HepG2 (cell line): Measurements from ENCODE around the gene CREB1. TPM values are rescaled to one million over a fixed set of nuclear protein-coding genes. Genes with fewer than 3 reads are reported as not detected.

ENCODE experiments used
- ATAC-seq: fragments of 200-7000 bp; cut with Tn5 transposase; 3 replicates; pipeline ENCODE4 v1.9.1; 2020; ENCODE audit warnings: mild to moderate bottlenecking, moderate library complexity
- BruUV-seq: library from RNA; stranded (reverse); fragments of 400-500 nt; replicated peaks from 2 replicates; lab custom pipeline; 2021; lab: Mats Ljungman, UMichigan
- CTCF ChIA-PET: fragments of 300-600 bp; formaldehyde crosslinking; extraction: SDS; loops from one replicate; lab custom pipeline; 2021; ENCODE audit warnings: low total read pairs, inconsistent platforms, low intra/inter-chr PET ratio; lab: Yijun Ruan, JAX
- POLR2A ChIA-PET: fragments of 350-600 bp; sonication (Branson Sonifier 250); formaldehyde crosslinking; loops from one replicate; lab custom pipeline; 2020; ENCODE audit warnings: antibody characterized with exemption, inconsistent platforms; lab: Yijun Ruan, JAX
- DNase-seq: peaks from one replicate; pipeline ENCODE4 v3.0.0-alpha.2; 2015; ENCODE audit warnings: low spot score
- FAIRE-seq: peaks from 3 replicates; lab custom pipeline; 2011; peaks lifted over from hg19 to GRCh38; lab: Jason Lieb, UNC
- H2AFZ ChIP-seq: one replicate; pipeline ENCODE4 v1.6.1; 2011; ENCODE audit warnings: low read length, inconsistent platforms
- H3K27ac ChIP-seq: fragments of 300-600 bp; 3 replicates; pipeline ENCODE4 v1.8.0; 2011; ENCODE audit warnings: mixed run types, mild to moderate bottlenecking, mixed read lengths, low read length, inconsistent platforms; ENCODE audit not compliant: insufficient read depth; ENCODE audit errors: extremely low read length
- H3K27me3 ChIP-seq, 2 experiments: fragments of 200-600 bp in 1 of 2; 2 replicates in 1 of 2; 3 replicates in 1 of 2; pipeline versions ENCODE4 v1.6.0 to v1.8.0; 2011; ENCODE audit warnings: low read length in 2 of 2, mild to moderate bottlenecking in 2 of 2, moderate library complexity in 2 of 2, inconsistent platforms in 1 of 2; ENCODE audit not compliant: insufficient read depth in 2 of 2, control insufficient read depth in 1 of 2
- H3K36me3 ChIP-seq, 2 experiments: fragments of 200-600 bp in 1 of 2; replicated peaks in 1 of 2; 2 replicates in 1 of 2; 3 replicates in 1 of 2; pipeline versions ENCODE4 v1.5.1 to v1.8.0; 2011; ENCODE audit warnings: low read length in 2 of 2, inconsistent platforms in 1 of 2; ENCODE audit not compliant: insufficient read depth in 2 of 2, control insufficient read depth in 1 of 2
- H3K4me1 ChIP-seq: 2 replicates; pipeline ENCODE4 v1.5.1; 2012; ENCODE audit warnings: low read length, inconsistent platforms; ENCODE audit not compliant: insufficient read depth
- H3K4me2 ChIP-seq: 2 replicates; pipeline ENCODE4 v1.6.0; 2011; ENCODE audit warnings: low read depth, low read length, inconsistent platforms
- H3K4me3 ChIP-seq, 3 experiments: fragments of 200-600 bp in 1 of 3; sonication (generic), shearing (Covaris generic) in 1 of 3; replicated peaks in 1 of 3; 2 replicates each; pipeline ENCODE4 v1.5.1; 2011 to 2016; ENCODE audit warnings: low read length in 3 of 3, inconsistent platforms in 2 of 3, low read depth in 2 of 3, mild to moderate bottlenecking in 2 of 3, control low read depth in 1 of 3, mixed read lengths in 1 of 3; ENCODE audit not compliant: insufficient read depth in 1 of 3
- H3K79me2 ChIP-seq: one replicate; pipeline ENCODE4 v1.6.1; 2011; ENCODE audit warnings: low read length, inconsistent platforms; ENCODE audit not compliant: insufficient read depth
- H3K9ac ChIP-seq: 2 replicates; pipeline ENCODE4 v1.6.0; 2011; ENCODE audit warnings: mild to moderate bottlenecking, low read depth, low read length, inconsistent platforms; ENCODE audit not compliant: insufficient read depth
- H3K9me3 ChIP-seq: 2 replicates; pipeline ENCODE4 v1.5.1; 2012; ENCODE audit warnings: mild to moderate bottlenecking, low read length
- H4K20me1 ChIP-seq: 2 replicates; pipeline ENCODE4 v1.6.0; 2011; ENCODE audit warnings: inconsistent platforms, mild to moderate bottlenecking, low read length, moderate library complexity; ENCODE audit not compliant: insufficient read depth
- ARHGAP35 ChIP-seq: sonication (generic); formaldehyde crosslinking; IDR thresholded peaks from 2 replicates; pipeline ENCODE4 v1.9.0; 2022; ENCODE audit warnings: mild to moderate bottlenecking, inconsistent platforms, moderate library complexity, missing genetic modification reagents, borderline replicate concordance
- CEBPB ChIP-seq: IDR thresholded peaks from 2 replicates; pipeline ENCODE4 v1.6.1; 2011; ENCODE audit warnings: low read depth, low read length, improper control_type of control experiment, borderline replicate concordance
- CHD4 ChIP-seq: fragments of 200-600 bp; sonication (generic); IDR thresholded peaks from 2 replicates; pipeline ENCODE4 v1.7.0; 2017; ENCODE audit warnings: mild to moderate bottlenecking, low read length, borderline replicate concordance
- FOSL2 ChIP-seq: sonication (generic); formaldehyde crosslinking; IDR thresholded peaks from 2 replicates; pipeline ENCODE4 v1.4.0; 2020; ENCODE audit warnings: missing genetic modification reagents
- HOXA5 ChIP-seq: sonication (generic); formaldehyde crosslinking; IDR thresholded peaks from 2 replicates; pipeline ENCODE4 v1.4.0; 2020; ENCODE audit warnings: missing genetic modification reagents
- KDM3A ChIP-seq: IDR thresholded peaks from 2 replicates; pipeline ENCODE4 v1.6.1; 2018; ENCODE audit warnings: low read depth, missing compliant biosample characterization
- RARA ChIP-seq: IDR thresholded peaks from 2 replicates; pipeline ENCODE4 v1.6.1; 2016; ENCODE audit warnings: missing genetic modification reagents, missing compliant biosample characterization
- RBAK ChIP-seq: sonication (generic); formaldehyde crosslinking; IDR thresholded peaks from 2 replicates; pipeline ENCODE4 v1.5.1; 2020; ENCODE audit warnings: mild to moderate bottlenecking, missing genetic modification reagents
- SNAPC2 ChIP-seq: sonication (generic); formaldehyde crosslinking; IDR thresholded peaks from 2 replicates; pipeline ENCODE4 v1.8.1; 2022; ENCODE audit warnings: mild to moderate bottlenecking, missing genetic modification reagents
- SP5 ChIP-seq: IDR thresholded peaks from 2 replicates; pipeline ENCODE4 v1.6.1; 2016; ENCODE audit warnings: low read depth, borderline replicate concordance
- ZBTB38 ChIP-seq: sonication (generic); formaldehyde crosslinking; IDR thresholded peaks from 2 replicates; pipeline ENCODE4 v1.5.1; 2020; ENCODE audit warnings: mild to moderate bottlenecking, missing genetic modification reagents
- ZNF280B ChIP-seq: sonication (generic); formaldehyde crosslinking; IDR thresholded peaks from 2 replicates; pipeline ENCODE4 v1.5.0; 2020; ENCODE audit warnings: missing genetic modification reagents, mild to moderate bottlenecking, borderline replicate concordance
- ZSCAN22 ChIP-seq: sonication (generic); formaldehyde crosslinking; IDR thresholded peaks from 2 replicates; pipeline ENCODE4 v1.4.0; 2020; ENCODE audit warnings: mild to moderate bottlenecking, missing genetic modification reagents
- WGBS: methylation state at CpG from one replicate; pipeline ENCODE4 v1.1.6; 2017; ENCODE audit warnings: low lambda C conversion rate; 5-methylcytosine and 5-hydroxymethylcytosine counted together
- in situ Hi-C: cut with HindIII; loops from 2 replicates; pipeline ENCODE4 v1.10.0; 2017; ENCODE audit warnings: low pct_unique_long_range_greater_than_20kb; ENCODE audit not compliant: extremely low pct_ligation_motif_present
- intact Hi-C: fragments of 100-400 bp; cut with micrococcal nuclease; formaldehyde crosslinking; loops from one replicate; pipeline ENCODE4 v1.10.0; 2022; ENCODE audit not compliant: unreplicated experiment
- polyA plus RNA-seq, 8 experiments: library from polyadenylated mRNA; depleted of rRNA in 3 of 8; stranded (reverse) in 7 of 8; unstranded in 1 of 8; fragments of >200 nt; fragmentation: Illumina TruSeq in 4 of 8; extraction: Trizol in 4 of 8; gene quantifications; 2 replicates each; pipeline versions ENCODE4 v1.2.1 to v1.2.3, GENCODE V29; 2011 to 2016; ENCODE audit warnings: low read depth in 4 of 8, missing spikeins in 1 of 8, mixed read lengths in 1 of 8; ENCODE audit not compliant: insufficient read depth in 1 of 8
- total RNA-seq, 5 experiments: library from RNA; depleted of rRNA; stranded (reverse); fragments of >200 nt; fragmentation: Illumina TruSeq; extraction: Trizol; gene quantifications; 2 replicates each; pipeline ENCODE4 v1.2.3, GENCODE V29; 2016; ENCODE audit warnings: low read depth in 1 of 5
- TF ChIP-seq, protein P1 (sequence below): sonication (generic); formaldehyde crosslinking; IDR thresholded peaks from 2 replicates; pipeline ENCODE4 v1.5.0; 2020; ENCODE audit warnings: mild to moderate bottlenecking, missing genetic modification reagents, borderline replicate concordance
- TF ChIP-seq, protein P2 (sequence below): sonication (generic); formaldehyde crosslinking; IDR thresholded peaks from 2 replicates; pipeline ENCODE4 v1.5.0; 2020; ENCODE audit warnings: missing genetic modification reagents, mild to moderate bottlenecking, borderline replicate concordance
- TF ChIP-seq, protein P3 (sequence below): sonication (generic); formaldehyde crosslinking; IDR thresholded peaks from 2 replicates; pipeline ENCODE4 v1.5.1; 2020; ENCODE audit warnings: mild to moderate bottlenecking, missing genetic modification reagents, moderate library complexity

The CREB1 gene
- total and polyA plus RNA-seq, 2 of the 13 experiments (the other 11 are each of a cell fraction or from before 2014, with no cell fraction given): 51.8 to 51.9 TPM

GRCh38 chr2:207487650-207488311 lies 42.0 kb upstream of the CREB1 start (continued):
- no peak for TF ChIP-seq ZNF280B (CRISPR knock-in tag)

GRCh38 chr2:207489251-207489650 lies 40.5 kb upstream of the CREB1 start:
- Histone ChIP-seq H3K4me1 (no peaks in the 10 kb centered on the region), H3K36me3 (no peaks in the 10 kb centered on the region), H4K20me1 (no peaks in the 10 kb centered on the region), H2AFZ (no peak overlapping the region), H3K4me3 (no peak overlapping the region), H3K4me2 (no peak overlapping the region), H3K9me3 (no peaks in the 10 kb centered on the region), H3K27ac (no peak overlapping the region), H3K27me3 (peaks cover 0 to 2% of the 10 kb centered on the region in 2 experiments; a peak in 1 of 5 replicates), H3K79me2 (no peaks in the 10 kb centered on the region), H3K9ac (no peak overlapping the region)
- intact Hi-C loops: no loop called here
- DNase-seq (no peak), ATAC-seq (no peak), FAIRE-seq (no peak)
- in situ Hi-C loops: no loop called here
- WGBS: 77% methylated on average over 4 of the region's 4 CpGs
- CTCF ChIA-PET: no interaction called here
- POLR2A ChIA-PET: no interaction called here
- BruUV-seq: no TSS peak
- TF ChIP-seq, protein P1, sequence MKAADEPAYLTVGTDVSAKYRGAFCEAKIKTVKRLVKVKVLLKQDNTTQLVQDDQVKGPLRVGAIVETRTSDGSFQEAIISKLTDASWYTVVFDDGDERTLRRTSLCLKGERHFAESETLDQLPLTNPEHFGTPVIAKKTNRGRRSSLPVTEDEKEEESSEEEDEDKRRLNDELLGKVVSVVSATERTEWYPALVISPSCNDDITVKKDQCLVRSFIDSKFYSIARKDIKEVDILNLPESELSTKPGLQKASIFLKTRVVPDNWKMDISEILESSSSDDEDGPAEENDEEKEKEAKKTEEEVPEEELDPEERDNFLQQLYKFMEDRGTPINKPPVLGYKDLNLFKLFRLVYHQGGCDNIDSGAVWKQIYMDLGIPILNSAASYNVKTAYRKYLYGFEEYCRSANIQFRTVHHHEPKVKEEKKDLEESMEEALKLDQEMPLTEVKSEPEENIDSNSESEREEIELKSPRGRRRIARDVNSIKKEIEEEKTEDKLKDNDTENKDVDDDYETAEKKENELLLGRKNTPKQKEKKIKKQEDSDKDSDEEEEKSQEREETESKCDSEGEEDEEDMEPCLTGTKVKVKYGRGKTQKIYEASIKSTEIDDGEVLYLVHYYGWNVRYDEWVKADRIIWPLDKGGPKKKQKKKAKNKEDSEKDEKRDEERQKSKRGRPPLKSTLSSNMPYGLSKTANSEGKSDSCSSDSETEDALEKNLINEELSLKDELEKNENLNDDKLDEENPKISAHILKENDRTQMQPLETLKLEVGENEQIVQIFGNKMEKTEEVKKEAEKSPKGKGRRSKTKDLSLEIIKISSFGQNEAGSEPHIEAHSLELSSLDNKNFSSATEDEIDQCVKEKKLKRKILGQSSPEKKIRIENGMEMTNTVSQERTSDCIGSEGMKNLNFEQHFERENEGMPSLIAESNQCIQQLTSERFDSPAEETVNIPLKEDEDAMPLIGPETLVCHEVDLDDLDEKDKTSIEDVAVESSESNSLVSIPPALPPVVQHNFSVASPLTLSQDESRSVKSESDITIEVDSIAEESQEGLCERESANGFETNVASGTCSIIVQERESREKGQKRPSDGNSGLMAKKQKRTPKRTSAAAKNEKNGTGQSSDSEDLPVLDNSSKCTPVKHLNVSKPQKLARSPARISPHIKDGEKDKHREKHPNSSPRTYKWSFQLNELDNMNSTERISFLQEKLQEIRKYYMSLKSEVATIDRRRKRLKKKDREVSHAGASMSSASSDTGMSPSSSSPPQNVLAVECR (CRISPR knock-in tag): no peak
- TF ChIP-seq SNAPC2 (CRISPR knock-in tag): no peak
- TF ChIP-seq ARHGAP35: no peak
- no peak for TF ChIP-seq RBAK
- TF ChIP-seq FOSL2 (CRISPR knock-in tag): no peak
- TF ChIP-seq, protein P2, sequence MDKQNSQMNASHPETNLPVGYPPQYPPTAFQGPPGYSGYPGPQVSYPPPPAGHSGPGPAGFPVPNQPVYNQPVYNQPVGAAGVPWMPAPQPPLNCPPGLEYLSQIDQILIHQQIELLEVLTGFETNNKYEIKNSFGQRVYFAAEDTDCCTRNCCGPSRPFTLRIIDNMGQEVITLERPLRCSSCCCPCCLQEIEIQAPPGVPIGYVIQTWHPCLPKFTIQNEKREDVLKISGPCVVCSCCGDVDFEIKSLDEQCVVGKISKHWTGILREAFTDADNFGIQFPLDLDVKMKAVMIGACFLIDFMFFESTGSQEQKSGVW (CRISPR knock-in tag): no peak
- TF ChIP-seq HOXA5 (CRISPR knock-in tag): no peak
- no peak for TF ChIP-seq KDM3A (CRISPR knock-in tag)
- TF ChIP-seq, protein P3, sequence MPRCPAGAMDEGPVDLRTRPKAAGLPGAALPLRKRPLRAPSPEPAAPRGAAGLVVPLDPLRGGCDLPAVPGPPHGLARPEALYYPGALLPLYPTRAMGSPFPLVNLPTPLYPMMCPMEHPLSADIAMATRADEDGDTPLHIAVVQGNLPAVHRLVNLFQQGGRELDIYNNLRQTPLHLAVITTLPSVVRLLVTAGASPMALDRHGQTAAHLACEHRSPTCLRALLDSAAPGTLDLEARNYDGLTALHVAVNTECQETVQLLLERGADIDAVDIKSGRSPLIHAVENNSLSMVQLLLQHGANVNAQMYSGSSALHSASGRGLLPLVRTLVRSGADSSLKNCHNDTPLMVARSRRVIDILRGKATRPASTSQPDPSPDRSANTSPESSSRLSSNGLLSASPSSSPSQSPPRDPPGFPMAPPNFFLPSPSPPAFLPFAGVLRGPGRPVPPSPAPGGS (CRISPR knock-in tag): no peak
- TF ChIP-seq ZSCAN22 (CRISPR knock-in tag): no peak
- TF ChIP-seq ZBTB38 (CRISPR knock-in tag): no peak
- TF ChIP-seq SP5 (CRISPR knock-in tag): no peak
- no peak for TF ChIP-seq CEBPB
- TF ChIP-seq RARA (CRISPR knock-in tag): no peak
- no peak for TF ChIP-seq CHD4
